ENCODE data around the gene IMMP2L.

The IMMP2L gene

DNA sequence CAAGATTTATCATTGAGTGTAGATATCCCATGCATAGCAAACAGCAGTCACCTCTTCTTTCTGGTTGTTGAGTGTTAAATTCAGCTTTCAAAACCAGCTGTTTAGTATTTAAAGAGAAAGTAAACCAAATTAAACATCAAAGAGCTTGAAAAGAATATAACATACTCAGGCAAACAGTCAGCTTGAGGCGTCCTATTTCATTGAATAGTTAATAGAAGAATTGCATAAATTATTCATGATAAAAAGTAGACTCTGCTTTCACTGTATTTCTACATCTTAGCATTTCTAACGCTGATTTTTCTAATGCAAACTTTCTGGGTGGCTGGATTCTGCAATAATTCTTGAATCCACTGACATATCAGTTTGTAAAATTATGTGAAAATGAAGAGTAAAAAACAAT lies 935.9 kb downstream of the IMMP2L start:
- no peak for DNase-seq (ENCODE audit: low read depth)

DNA sequence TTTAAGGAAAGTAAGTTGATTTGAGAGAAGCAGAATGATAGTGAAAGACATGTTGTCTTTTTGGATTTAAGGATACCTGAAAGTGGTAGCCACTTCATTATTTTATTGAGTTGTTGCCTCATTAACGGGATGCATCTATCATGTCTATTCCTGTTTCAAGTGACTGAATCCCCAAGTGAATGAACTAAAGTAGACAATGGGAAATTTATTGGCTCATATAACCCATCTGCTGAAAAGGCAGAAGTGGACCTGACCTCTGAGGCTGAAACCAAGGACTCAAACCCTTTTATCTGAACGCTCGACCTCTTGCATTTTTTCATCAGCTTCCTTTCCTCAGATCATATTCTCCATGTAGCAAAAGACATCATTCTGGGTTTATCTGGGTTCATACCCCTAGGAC lies 937.0 kb downstream of the IMMP2L start:
- DNase-seq (ENCODE audit: low read depth) = no peak

DNA sequence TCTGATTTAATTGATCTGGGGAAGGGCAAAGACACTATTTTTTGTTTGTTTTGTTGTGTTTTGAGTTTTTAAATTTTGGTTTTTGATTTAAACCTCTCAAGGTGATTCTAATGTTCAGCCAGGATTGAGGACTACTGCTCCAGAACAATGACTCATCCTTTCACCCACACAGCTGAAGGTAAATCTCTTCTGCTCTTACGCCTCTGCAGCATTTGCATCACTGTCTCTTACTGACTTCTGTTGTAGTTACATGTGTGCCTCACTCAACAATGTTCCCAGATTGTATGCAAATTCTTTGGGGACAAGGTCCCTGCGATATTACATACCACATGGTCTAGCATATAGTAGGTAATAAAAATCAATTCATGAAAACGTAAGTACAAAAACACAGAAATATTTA lies 938.9 kb downstream of the IMMP2L start:
- DNase-seq (ENCODE audit: low read depth) = no peak

DNA sequence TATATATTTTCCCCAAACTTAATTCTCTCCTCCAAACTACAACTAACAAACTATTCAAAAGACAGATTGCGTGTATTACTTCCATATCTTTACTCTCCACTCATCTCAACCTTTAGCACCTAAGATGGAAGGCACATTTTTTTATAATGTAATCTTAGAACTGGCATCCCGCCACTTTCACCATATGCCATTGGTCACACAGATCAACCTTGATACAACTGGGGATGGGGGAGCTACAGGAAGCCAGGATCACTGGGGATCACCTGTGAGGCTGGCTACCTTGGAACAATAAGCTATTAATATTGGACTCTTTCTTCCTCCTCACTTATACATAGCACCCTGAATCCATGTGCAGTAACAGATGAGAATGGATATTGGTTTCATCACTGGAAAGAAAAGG lies 941.0 kb downstream of the IMMP2L start:
- no peak for DNase-seq (ENCODE audit: low read depth)

DNA sequence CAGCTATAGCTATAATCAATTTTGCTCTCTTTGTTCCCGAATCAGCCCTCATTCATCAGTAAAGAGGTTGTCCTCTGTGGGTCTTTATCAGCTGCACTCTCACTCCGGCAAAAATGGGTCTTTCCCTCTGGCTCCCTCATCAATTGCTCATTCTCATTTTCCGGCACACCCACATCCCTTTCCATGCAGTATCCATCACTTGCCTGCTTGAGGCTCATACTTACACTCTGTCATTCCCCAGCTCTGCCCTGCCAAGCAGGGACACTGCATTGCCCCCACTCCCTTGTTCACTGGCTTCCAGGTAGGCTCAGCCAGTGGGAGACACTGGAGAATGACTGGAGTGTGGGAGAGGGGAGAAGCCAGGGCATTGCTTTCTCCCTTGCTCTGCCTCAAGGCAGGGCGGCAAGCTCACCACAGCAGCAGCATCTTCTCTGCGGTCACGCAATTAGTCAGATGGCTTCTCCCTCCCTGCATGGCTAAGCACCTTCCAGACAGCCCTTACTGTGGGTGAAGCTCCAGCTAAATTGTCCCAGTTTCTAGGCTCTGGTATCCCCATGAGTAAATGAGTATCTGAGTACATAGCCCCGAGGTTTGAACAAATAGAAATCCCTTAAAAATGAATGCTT lies 942.1 kb downstream of the IMMP2L start:
- DNase-seq (ENCODE audit: low read depth) = no peak

All from EH (cell line).